ENCODE measurements around the gene WFS1. TPM values are rescaled to one million over a fixed set of nuclear protein-coding genes. Genes with fewer than 3 reads are reported as not detected.

The WFS1 gene
- total RNA-seq, 1 donor from 2014 or later = 41.1 TPM

DNA sequence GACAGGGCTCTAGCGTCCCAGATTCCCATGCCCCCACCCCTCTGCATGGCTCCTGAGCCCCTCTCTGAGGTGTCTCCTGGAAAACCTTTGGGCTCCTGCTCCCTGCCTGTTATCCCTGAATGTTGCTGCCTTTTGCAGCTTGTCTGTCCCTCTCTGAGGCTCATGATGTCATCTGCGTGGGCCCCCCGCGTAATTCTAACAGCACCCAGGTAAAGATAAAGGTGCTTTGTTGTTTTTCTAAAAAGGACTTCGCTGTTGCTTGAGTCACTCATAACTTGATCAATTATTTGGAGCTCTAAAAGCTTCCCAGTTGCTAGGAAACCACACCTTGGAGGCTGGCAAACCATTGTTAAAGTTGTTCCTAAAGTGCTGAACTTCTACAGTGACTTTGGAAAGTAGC, 36.6 kb downstream of the WFS1 start:
- DNase-seq (ENCODE audit: extremely low spot score, unreplicated experiment) = no peak
- Mint-ChIP-seq H3K36me3 (peaks cover 4% of the 10 kb centered on the region), H3K4me3 (no peak overlapping the region), H3K4me1 (ENCODE audit: unreplicated experiment) (peaks cover 4% of the 10 kb centered on the region), H3K27ac (no peak overlapping the region), H3K9me3 (peaks cover 4% of the 10 kb centered on the region), H3K27me3 (peaks cover 18% of the 10 kb centered on the region)
- TF ChIP-seq, protein P1, sequence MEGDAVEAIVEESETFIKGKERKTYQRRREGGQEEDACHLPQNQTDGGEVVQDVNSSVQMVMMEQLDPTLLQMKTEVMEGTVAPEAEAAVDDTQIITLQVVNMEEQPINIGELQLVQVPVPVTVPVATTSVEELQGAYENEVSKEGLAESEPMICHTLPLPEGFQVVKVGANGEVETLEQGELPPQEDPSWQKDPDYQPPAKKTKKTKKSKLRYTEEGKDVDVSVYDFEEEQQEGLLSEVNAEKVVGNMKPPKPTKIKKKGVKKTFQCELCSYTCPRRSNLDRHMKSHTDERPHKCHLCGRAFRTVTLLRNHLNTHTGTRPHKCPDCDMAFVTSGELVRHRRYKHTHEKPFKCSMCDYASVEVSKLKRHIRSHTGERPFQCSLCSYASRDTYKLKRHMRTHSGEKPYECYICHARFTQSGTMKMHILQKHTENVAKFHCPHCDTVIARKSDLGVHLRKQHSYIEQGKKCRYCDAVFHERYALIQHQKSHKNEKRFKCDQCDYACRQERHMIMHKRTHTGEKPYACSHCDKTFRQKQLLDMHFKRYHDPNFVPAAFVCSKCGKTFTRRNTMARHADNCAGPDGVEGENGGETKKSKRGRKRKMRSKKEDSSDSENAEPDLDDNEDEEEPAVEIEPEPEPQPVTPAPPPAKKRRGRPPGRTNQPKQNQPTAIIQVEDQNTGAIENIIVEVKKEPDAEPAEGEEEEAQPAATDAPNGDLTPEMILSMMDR (conservative IDR thresholded peaks at IDR 0.05) = no peak

DNA sequence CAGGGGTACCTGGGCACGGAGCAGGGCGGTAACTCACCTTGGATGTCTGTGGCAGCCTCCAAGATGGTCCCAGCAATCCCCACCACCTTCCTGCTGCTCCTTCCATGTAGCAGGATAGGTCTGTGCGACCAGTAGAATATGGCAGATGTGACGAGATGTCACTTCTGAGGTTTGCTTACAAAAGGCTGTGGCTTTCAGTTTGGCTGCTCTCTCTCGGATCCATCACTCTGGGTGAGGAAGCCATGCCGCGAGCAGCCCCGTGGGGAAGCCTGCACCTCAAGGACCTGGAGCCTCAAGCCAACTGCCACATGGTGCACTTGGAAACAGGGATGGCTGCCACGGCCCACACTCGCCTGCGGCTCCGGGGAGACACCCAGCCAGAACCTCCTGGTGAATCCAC, 37.6 kb downstream of the WFS1 start:
- Mint-ChIP-seq H3K4me3 (no peak overlapping the region), H3K27ac (no peak overlapping the region), H3K9me3 (peaks cover 4% of the 10 kb centered on the region), H3K4me1 (ENCODE audit: unreplicated experiment) (peaks cover 4% of the 10 kb centered on the region), H3K36me3 (peaks cover 3% of the 10 kb centered on the region), H3K27me3 (peaks cover 18% of the 10 kb centered on the region)
- no peak for DNase-seq (ENCODE audit: extremely low spot score, unreplicated experiment)
- TF ChIP-seq, protein P1 (conservative IDR thresholded peaks at IDR 0.05) = no peak

DNA sequence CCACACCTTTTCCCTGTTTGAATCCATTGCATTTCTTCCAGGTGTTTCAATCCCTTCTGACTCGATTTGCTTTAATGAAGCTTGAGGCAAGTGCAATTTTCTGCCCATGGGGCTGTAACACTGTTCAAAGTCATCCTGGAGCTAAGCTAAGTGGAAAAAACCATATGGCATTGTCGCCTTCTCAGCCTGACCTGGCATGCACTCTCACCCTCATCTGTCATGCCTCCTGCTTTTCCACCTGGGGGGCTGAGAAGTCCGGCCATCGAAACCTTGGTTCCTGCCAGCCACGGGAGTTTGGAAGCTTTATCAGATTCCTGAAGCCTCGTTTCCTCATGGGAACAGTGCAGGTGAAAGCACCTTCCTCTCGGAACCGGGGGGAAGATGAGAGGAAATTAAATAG, 38.2 kb downstream of the WFS1 start:
- Mint-ChIP-seq H3K4me1 (ENCODE audit: unreplicated experiment) (peaks cover 4% of the 10 kb centered on the region), H3K36me3 (no peaks in the 10 kb centered on the region), H3K27ac (peak overlapping the region; percentile 51), H3K27me3 (peaks cover 18% of the 10 kb centered on the region), H3K4me3 (no peak overlapping the region), H3K9me3 (peaks cover 4% of the 10 kb centered on the region)
- TF ChIP-seq, protein P1 (conservative IDR thresholded peaks at IDR 0.05) = no peak
- no peak for DNase-seq (ENCODE audit: extremely low spot score, unreplicated experiment)

DNA sequence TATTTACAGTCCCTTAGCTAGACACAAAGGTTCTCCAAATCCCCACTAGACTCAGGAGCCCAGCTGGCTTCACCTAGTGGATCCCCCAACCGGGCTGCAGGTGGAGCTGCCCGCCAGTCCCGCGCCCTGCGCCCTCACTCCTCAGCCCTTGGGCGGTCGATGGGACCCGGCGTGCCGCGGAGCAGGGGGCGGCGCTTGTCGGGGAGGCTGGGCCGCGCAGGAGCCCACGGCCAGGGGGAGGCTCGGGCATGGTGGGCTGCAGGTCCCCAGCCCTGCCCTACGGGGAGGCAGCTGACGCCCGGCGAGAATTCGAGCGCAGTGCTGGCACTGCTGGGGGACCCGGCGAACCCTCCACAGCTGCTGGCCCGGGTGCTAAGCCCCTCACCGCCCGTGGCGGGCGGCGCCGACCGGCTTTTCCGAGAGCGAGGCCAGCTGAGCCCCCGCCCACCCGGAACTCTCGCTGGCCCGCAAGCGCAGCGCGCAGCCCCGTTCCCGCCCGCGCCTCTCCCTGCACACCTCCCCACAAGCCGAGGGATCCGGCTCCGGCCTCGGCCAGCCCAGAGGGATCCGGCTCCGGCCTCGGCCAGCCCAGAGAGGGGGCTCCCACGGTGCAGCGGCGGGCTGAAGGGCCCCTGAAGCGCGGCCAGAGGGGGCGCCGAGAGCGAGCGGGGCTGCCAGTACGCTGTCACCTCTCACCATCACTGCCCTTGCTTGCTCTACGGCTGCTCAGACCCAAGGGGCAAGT, 39.4 kb downstream of the WFS1 start:
- Mint-ChIP-seq H3K27me3 (peaks cover 21% of the 10 kb centered on the region), H3K9me3 (peaks cover 10% of the 10 kb centered on the region), H3K4me1 (ENCODE audit: unreplicated experiment) (peaks cover 9% of the 10 kb centered on the region), H3K27ac (no peak overlapping the region), H3K4me3 (peak overlapping the region; percentile 81), H3K36me3 (peaks cover 4% of the 10 kb centered on the region)
- DNase-seq (ENCODE audit: extremely low spot score, unreplicated experiment) = no peak
- TF ChIP-seq, protein P1 (conservative IDR thresholded peaks at IDR 0.05) = no peak

DNA sequence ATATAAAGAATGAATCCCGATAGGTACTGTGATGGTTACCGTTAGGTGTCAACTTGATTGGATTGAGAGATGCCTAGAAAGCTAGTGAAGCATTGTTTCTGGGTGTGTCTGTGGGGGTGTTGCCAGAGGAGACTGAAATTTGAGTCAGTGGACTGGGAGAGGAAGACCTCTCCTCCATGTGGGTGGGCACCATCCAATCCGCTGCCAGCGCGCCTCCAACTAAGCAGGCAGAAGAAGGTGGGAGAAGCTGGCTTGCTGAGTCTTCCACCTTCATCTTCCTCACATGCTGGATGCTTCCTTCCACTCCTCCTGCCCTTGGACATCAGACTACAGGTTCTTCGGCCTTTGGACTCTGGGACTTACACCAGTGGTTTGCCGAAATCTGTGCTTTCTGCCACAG, 40.1 kb downstream of the WFS1 start:
- no peak overlapping the region for H3K27ac Mint-ChIP-seq
- TF ChIP-seq, protein P1 (conservative IDR thresholded peaks at IDR 0.05) = no peak
- peaks cover 4% of the 10 kb centered on the region for H3K36me3 Mint-ChIP-seq
- peak overlapping the region; percentile 81 for H3K4me3 Mint-ChIP-seq
- H3K9me3 Mint-ChIP-seq = peaks cover 10% of the 10 kb centered on the region
- no peak for DNase-seq (ENCODE audit: extremely low spot score, unreplicated experiment)
- peaks cover 9% of the 10 kb centered on the region for H3K4me1 Mint-ChIP-seq (ENCODE audit: unreplicated experiment)
- H3K27me3 Mint-ChIP-seq = peaks cover 21% of the 10 kb centered on the region
